Suppressor macrophage (primary cell): ENCODE measurements around the gene CACNA2D1.

ENCODE experiments used
- DNase-seq, 4 experiments: peaks; one replicate each; pipeline ENCODE4 v3.0.0-alpha.2; 2020 to 2022

CACNA2D1 gene

GRCh38 chr7:82091126-82091684 lies 352.4 kb downstream of the CACNA2D1 start:
- no peak for DNase-seq

- DNase-seq, result no peak
Observed at GRCh38 chr7:82087099-82087498, 356.5 kb downstream of the CACNA2D1 start.

- no peak for DNase-seq
Observed at GRCh38 chr7:82085116-82085515, 358.5 kb downstream of the CACNA2D1 start.

- no peak for DNase-seq
Observed at GRCh38 chr7:82081644-82082224, 361.8 kb downstream of the CACNA2D1 start.

GRCh38 chr7:82080254-82080927 lies 363.2 kb downstream of the CACNA2D1 start:
- no peak for DNase-seq

GRCh38 chr7:82079527-82079926 lies 364.1 kb downstream of the CACNA2D1 start:
- no peak for DNase-seq

- DNase-seq, result no peak
Observed at GRCh38 chr7:82078807-82079206, 364.8 kb downstream of the CACNA2D1 start.

- no peak for DNase-seq
Observed at GRCh38 chr7:82071468-82071867, 372.1 kb downstream of the CACNA2D1 start.

- DNase-seq, result no peak
Observed at GRCh38 chr7:82067628-82068264, 375.8 kb downstream of the CACNA2D1 start.

- DNase-seq, result no peak
Observed at GRCh38 chr7:82057476-82057875, 386.1 kb downstream of the CACNA2D1 start.

- no peak for DNase-seq
Observed at GRCh38 chr7:82056282-82056681, 387.3 kb downstream of the CACNA2D1 start.

GRCh38 chr7:82054544-82054943 lies 389.0 kb downstream of the CACNA2D1 start:
- DNase-seq, result no peak

GRCh38 chr7:82053453-82054032 lies 390.0 kb downstream of the CACNA2D1 start:
- no peak for DNase-seq

GRCh38 chr7:82051601-82052000 lies 392.0 kb downstream of the CACNA2D1 start:
- no peak for DNase-seq

GRCh38 chr7:82050792-82051191 lies 392.8 kb downstream of the CACNA2D1 start:
- DNase-seq, result no peak

- no peak for DNase-seq
Observed at GRCh38 chr7:82049891-82050533, 393.6 kb downstream of the CACNA2D1 start.

- no peak for DNase-seq
Observed at GRCh38 chr7:82049442-82049841, 394.1 kb downstream of the CACNA2D1 start.

GRCh38 chr7:82044497-82045080 lies 399.0 kb downstream of the CACNA2D1 start:
- DNase-seq, result peak; percentile 49 to 70 (median 63)

- DNase-seq, result no peak
Observed at GRCh38 chr7:82039621-82040020, 404.0 kb downstream of the CACNA2D1 start.

- no peak for DNase-seq
Observed at GRCh38 chr7:82036146-82036886, 407.3 kb downstream of the CACNA2D1 start.

- no peak for DNase-seq
Observed at GRCh38 chr7:82035456-82035855, 408.1 kb downstream of the CACNA2D1 start.

- peak in 3 of 4 experiments; percentile 3 to 9 (median 5) for DNase-seq
Observed at GRCh38 chr7:82032901-82033300, 410.7 kb downstream of the CACNA2D1 start.
